GM21737 (cell line): ENCODE results near the gene DDX59.
A peak's percentile ranks its signal among the peaks of the same experiment; 100 is the strongest.
"Not testable (repeated sequence)": the region's sequence is repeated elsewhere in the genome, so short reads cannot be mapped to it uniquely, and the experiment has no call there.

Experiments
- ATAC-seq: cut with Tn5 transposase; IDR thresholded peaks from one replicate; pipeline ENCODE4 v1.9.1; 2021; ENCODE audit warnings: mild to moderate bottlenecking, moderate library complexity; ENCODE audit not compliant: unreplicated experiment

The DDX59 gene

DNA sequence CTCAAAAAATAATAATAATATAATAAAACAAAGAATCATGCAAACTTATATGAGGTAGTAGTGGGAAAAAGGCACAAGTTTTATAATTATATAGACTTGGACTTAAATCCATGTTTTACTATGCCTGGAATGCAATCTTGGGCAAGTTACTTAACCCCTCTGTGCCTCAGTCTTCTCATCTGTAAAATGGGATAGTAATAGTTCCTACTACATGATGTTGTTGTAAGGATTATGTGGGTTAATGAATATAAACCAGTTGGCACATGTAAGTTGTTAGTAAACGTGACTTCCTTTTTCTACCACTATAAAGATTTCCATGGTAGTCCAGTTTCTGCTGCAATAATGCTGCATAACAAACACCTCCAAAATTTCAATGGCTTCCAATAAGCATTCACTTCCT, 38.3 kb downstream of the DDX59 start:
- no peak for ATAC-seq

DNA sequence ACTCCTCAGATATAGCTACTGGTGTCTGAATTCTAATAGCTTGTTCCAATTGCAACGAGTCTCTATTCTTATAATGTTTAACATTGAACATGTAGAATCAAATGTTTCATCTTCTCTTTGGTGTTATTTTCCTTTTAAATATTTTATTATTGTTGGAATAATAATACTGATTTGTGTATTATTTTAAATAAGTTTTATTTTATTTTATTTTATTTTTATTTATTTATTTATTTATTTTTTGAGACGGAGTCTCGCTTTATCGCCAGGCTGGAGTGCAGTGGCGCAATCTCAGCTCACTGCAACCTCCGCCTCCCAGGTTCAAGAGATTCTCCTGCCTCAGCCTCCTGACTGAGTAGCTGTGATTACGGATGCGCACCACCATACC, 39.2 kb downstream of the DDX59 start:
- not testable (repeated sequence) for ATAC-seq

DNA sequence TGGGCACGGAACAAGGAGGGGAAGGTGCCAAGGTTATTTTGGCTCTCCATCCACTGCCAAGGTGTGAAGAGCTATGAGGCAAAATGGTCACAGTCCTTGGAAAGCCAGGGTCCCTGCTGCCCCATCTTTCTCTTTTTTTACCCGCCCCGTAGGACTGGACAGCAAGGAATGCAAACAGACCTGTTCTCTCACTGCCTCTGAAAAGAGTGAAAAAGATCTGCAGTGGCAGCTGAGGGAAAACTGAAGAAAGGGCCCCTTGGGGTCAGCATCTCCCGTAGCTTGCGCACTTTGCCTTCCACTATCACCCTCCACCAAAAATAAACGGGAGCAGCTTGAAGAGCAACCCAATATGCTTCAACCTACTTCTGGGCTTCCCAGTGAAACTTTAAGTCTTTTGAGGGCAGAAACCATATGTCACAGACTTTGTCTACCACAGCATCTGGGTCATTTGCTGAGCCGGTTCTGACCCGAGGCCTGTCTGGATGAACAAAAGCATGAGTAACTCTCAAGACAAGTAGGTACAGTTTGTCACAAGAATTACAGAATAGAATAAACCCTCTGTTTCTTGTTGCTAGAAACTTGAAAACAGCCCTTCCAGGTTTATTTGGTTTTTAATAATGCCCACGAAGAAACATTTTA, 39.7 kb downstream of the DDX59 start:
- ATAC-seq = no peak

DNA sequence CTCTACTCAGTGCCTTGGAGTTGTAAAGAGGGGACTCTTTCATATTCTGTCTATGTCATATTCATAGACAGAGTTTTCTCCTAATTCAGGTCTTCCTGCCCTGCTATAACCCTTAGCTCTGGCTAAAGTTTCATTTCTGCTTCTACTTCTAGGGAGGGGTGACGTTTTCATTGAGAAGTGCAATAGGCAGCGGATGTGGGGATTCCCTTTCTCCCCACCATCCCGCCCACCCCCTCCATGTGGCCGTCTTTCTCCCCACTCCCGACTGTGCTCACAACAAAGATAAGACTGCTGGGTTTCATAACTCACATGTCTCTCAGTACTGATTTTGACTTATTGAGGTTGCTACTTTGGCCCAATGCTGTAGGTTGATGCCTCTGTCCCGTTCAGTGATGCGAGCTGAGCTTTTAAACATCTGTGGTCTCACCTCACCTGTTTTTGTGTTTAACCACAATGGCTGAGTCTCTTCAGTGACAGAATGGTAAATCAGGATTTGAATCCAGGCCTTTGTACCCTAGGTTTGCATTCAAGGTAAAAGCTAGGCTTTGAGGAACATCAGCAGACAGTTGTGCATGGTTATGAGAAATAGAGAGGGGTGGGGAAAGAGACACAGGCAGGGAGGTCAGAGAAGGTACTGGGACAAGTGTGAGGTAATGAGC, 41.4 kb downstream of the DDX59 start:
- peak; percentile 68 for ATAC-seq

DNA sequence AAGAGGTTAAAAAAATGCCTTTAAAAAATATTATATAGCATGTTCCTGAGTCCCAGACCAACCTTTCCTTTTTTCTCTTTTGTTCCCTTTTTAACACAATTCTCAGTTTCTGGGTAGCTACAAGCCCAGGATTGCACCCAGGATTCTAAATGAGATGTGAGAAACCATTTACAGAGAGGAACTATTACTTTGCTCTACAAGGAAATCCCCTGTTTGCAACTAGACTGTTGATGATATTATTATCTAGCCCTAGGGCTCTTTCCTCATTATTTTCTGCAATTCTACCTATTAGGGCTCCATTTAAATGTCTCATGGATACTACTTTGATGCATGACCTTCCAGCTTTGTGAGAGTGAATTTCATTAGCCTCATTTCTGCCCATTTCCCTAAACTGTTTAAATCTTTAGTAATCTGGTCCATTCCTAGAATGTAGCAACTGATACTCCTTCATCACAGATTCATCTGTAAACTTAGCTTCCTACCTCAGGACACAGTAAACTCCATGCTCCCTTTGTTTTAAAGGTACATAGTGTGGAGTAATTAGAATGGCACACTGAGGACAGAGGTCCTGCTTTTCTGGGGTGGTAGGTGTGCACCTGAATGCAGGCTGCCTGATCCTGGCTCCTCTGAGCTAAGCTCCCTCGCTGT, 42.0 kb downstream of the DDX59 start:
- ATAC-seq = peak; percentile 3

DNA sequence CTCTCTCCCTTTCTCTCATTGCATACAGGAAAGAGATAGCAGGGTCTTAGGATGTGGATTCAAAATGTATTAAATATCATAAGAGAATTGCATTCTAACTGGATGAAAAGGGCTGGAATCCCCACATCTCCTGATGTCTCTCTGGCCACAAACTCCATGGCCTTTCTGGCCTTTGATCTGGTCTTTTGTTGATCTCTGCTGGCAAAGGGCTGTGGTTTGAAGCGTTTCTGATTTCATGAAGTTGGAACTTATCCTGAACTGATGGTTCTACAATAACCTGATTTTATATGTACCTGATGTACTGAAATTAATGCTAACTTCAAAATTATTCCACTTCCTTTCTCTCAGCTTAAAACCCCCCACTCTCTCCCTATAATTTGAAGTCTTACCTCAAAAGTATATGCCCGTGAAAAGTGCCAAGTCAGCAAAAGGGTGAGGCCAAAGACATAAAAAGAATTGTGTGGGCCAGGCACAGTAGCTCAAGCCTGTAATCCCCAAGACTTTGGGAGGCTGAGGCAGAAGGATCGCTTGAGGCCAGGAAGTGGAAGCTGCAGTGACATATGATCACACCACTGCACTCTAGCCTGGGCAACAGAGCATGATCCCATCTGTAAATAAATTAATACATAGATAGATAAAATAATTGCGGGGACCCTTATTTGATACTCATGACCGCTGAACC, 42.7 kb downstream of the DDX59 start:
- no peak for ATAC-seq

DNA sequence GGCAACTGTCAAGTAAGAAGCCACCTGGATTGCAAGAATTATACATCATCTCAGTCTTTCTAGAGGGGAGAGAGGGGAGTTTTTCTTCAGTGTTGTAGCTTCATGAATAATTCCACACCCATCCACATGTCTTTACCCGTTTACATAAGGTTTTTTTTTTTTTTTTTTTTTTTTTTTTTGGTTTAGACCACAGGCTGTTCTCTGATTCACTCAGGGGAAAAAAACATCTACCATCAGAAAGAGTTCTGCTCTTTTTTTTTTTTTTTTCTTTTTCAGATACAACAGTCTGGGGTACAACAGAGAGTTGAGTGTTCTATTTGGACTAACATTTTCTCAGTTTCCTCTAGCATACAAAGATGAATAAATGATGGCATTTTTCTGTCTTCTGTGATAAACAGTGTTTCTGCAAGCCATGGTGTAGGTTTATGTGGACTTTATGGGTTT, 44.3 kb downstream of the DDX59 start:
- ATAC-seq = no peak

DNA sequence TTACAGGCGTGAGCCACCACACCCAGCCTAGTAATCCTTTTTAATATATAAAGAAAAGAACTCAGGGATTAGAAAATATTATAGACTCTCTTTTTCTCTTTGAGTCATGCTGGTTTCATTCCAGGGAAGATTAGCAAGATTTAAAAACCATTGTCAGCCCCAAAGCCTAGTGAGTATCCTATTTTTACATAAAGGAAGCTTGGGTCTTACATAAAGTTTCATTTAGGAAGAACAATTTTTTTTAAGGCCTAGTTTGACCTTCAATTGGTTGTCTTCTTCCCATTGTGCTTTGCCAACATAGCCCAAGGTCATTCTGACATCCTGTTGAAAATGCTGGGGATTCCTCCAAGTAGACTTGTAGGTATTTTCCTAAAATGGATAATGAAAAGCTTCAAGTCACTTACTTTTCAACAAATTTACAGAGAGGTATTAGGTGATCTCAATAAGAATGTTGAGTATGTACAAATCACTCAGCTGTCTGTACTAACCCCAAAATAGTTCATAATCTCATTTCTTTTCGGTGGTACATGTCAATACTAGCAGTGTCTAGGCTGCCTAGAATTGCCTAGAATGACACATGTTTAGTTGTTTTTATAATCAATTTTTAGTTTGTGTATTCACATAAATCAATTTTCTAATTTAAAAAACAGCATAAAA, 44.9 kb downstream of the DDX59 start:
- ATAC-seq = no peak

DNA sequence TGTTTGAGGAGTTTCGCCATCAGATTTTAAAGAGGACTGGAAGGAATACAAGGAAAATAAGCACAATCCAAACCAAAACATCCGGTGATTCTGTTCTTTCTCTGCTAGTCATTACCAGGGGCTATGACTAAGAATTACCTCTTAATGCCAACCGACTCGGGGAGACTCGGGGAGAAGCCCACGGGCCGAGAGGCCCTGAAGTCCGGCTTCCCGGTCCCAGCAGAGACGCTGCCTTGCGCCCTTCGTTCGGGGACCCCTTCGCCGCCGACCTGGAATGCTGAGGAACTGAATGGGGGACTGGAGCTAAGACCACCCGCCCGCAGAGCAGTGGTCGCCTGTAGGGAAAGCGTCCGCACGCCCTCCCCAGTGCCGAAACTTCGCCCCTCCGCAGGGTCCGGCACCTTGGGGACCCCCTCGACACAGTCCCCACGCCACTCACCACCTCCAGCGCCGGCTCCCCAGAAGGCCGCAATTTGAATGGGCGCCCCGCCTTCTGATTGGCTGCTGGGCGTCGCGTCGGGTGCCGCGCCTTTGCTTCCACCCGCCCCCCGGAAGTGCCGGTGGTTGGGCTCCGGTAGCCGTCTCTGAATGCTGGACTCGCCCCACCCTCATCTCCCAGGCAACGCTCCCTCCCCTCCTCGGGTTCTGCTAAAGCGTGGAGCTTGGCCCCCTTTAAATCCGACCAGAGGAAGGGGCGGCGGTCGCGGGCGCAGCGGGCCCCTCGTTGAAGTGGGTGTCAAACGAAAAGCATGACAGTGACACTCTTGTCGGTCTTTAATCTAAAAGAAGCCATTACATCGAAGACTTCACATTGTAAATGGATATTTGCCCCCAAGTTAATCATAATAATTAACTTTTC, 49.2 kb downstream of the DDX59 start, which contains the start of gene KIF14:
Gene KIF14 (minus strand): TSS at position 479 of the 859 bp plus-strand sequence. CDS start 2,028 bp downstream, outside the sequence.
- ATAC-seq = peak; percentile 94

DNA sequence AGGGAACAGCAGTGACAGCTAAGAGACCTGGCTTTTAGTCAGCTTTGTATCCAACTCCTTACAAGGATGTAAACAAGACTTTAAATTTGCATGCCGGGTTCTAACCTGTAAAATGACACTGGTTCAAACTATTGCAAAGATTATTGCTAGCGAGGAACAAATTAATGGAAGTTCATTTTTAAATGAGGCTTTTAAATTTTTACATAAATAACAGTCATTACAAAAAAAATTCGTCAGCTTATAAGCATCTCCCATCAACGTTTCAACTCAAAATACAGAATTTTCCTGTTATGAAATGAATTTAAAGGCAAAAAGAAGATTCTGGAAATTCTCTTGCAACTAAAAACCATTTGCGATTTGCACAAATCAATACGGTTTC, 49.8 kb downstream of the DDX59 start:
- ATAC-seq = no peak

DNA sequence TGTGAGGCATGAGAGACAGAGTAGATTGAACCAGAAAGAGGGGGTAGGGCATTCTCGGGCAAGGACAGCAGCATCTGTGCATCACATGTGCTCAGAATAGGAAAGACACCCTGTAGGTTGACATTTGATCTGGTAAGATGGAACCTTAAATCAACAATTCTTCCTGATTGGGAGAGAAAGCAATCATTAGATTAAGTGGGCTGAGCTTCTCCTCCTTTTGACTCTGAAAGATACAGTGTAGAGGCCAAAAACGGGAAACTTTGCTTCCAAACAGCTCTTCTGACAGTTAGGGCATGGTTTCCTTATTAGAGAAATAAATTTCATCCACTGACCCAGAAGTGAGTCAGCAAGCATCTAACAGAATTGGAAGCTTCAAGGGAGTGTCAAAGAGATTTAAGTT, 58.9 kb downstream of the DDX59 start:
- no peak for ATAC-seq

DNA sequence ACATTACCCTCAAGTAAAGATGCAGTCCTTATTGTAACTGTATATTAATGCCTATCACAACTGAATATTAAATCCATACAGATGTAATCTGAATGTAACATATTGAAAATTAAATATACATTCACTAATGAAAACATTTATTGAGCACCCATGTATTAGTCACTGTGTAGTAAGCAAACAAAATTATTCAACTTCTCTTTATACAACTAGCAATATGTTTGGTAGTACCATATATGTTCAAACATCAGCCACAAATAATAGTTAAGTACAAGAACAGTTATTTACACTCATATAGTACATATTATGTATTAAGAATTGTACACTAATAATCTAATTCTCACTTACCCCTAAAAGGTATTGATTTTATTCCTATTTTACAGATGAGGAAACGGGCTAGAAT, 67.1 kb downstream of the DDX59 start:
- ATAC-seq = no peak
